IPS-15b (cell line): Measurements from ENCODE around the gene TSPAN33.
A peak's percentile ranks its signal among the peaks of the same experiment; 100 is the strongest.
"Not testable (repeated sequence)": the region's sequence is repeated elsewhere in the genome, so short reads cannot be mapped to it uniquely, and the experiment has no call there.

Experiments used
- H3K27me3 ChIP-seq: one replicate; pipeline ENCODE4 v1.6.1; 2013; ENCODE audit warnings: low read length; ENCODE audit not compliant: control insufficient read depth, insufficient read depth
- H3K36me3 ChIP-seq: one replicate; pipeline ENCODE4 v1.6.1; 2013; ENCODE audit warnings: low read length; ENCODE audit not compliant: control insufficient read depth, insufficient read depth
- H3K4me1 ChIP-seq: one replicate; pipeline ENCODE4 v1.6.1; 2013; ENCODE audit warnings: mild to moderate bottlenecking, low read length; ENCODE audit not compliant: control insufficient read depth, insufficient read depth
- H3K4me3 ChIP-seq: one replicate; pipeline ENCODE4 v1.5.1; 2013; ENCODE audit warnings: low read depth, low read length
- H3K9ac ChIP-seq: one replicate; pipeline ENCODE4 v1.6.1; 2013; ENCODE audit warnings: low read depth, mild to moderate bottlenecking, low read length
- H3K9me3 ChIP-seq: one replicate; pipeline ENCODE4 v1.6.1; 2013; ENCODE audit warnings: mild to moderate bottlenecking, low read length; ENCODE audit not compliant: control insufficient read depth, insufficient read depth

Gene TSPAN33

GRCh38 chr7:129163875-129164544 is 19.5 kb downstream of the TSPAN33 start:
- H3K9ac ChIP-seq: no peak overlapping the region
- no peaks in the 10 kb centered on the region for H3K9me3 ChIP-seq
- peaks cover 5% of the 10 kb centered on the region for H3K36me3 ChIP-seq
- peaks cover 8% of the 10 kb centered on the region for H3K4me1 ChIP-seq
- no peaks in the 10 kb centered on the region for H3K27me3 ChIP-seq
- H3K4me3 ChIP-seq: no peak overlapping the region

GRCh38 chr7:129166745-129167144 is 22.2 kb downstream of the TSPAN33 start:
- H3K9me3 ChIP-seq: no peaks in the 10 kb centered on the region
- H3K27me3 ChIP-seq: no peaks in the 10 kb centered on the region
- peaks cover 5% of the 10 kb centered on the region for H3K36me3 ChIP-seq
- peaks cover 11% of the 10 kb centered on the region for H3K4me1 ChIP-seq
- H3K9ac ChIP-seq: no peak overlapping the region
- no peak overlapping the region for H3K4me3 ChIP-seq

- Histone ChIP-seq H3K4me3 (peak overlapping the region; percentile 64), H3K9ac (no peak overlapping the region), H3K9me3 (no peaks in the 10 kb centered on the region), H3K36me3 (no peaks in the 10 kb centered on the region), H3K4me1 (peaks cover 11% of the 10 kb centered on the region), H3K27me3 (no peaks in the 10 kb centered on the region)
Measured at GRCh38 chr7:129167817-129168216, 23.3 kb downstream of the TSPAN33 start.

GRCh38 chr7:129168231-129169021 is 23.9 kb downstream of the TSPAN33 start:
- H3K27me3 ChIP-seq: no peaks in the 10 kb centered on the region
- no peaks in the 10 kb centered on the region for H3K36me3 ChIP-seq
- H3K4me1 ChIP-seq: peaks cover 11% of the 10 kb centered on the region
- no peaks in the 10 kb centered on the region for H3K9me3 ChIP-seq
- H3K4me3 ChIP-seq: peak overlapping the region; percentile 64
- peak overlapping the region; percentile 37 for H3K9ac ChIP-seq

- peak overlapping the region; percentile 64 for H3K4me3 ChIP-seq
- H3K4me1 ChIP-seq: peaks cover 11% of the 10 kb centered on the region
- peak overlapping the region; percentile 90 for H3K9ac ChIP-seq
- H3K9me3 ChIP-seq: no peaks in the 10 kb centered on the region
- H3K36me3 ChIP-seq: no peaks in the 10 kb centered on the region
- no peaks in the 10 kb centered on the region for H3K27me3 ChIP-seq
Measured at GRCh38 chr7:129169171-129169671, 24.7 kb downstream of the TSPAN33 start.

- H3K27me3 ChIP-seq: no peaks in the 10 kb centered on the region
- peak overlapping the region; percentile 64 for H3K4me3 ChIP-seq
- no peaks in the 10 kb centered on the region for H3K36me3 ChIP-seq
- H3K9me3 ChIP-seq: no peaks in the 10 kb centered on the region
- peaks cover 11% of the 10 kb centered on the region for H3K4me1 ChIP-seq
- peak overlapping the region; percentile 90 for H3K9ac ChIP-seq
Measured at GRCh38 chr7:129169686-129170440, 25.4 kb downstream of the TSPAN33 start.

GRCh38 chr7:129170441-129171021 is 26.0 kb downstream of the TSPAN33 start:
- Histone ChIP-seq H3K4me3 (no peak overlapping the region), H3K27me3 (no peaks in the 10 kb centered on the region), H3K9me3 (no peaks in the 10 kb centered on the region), H3K4me1 (peaks cover 11% of the 10 kb centered on the region), H3K9ac (peak overlapping the region; percentile 5), H3K36me3 (no peaks in the 10 kb centered on the region)

- not testable (repeated sequence) for H3K9me3 ChIP-seq, H3K9ac ChIP-seq, H3K36me3 ChIP-seq, H3K4me1 ChIP-seq, H3K27me3 ChIP-seq, H3K4me3 ChIP-seq
Measured at GRCh38 chr7:129173861-129174260, 29.4 kb downstream of the TSPAN33 start.

- Histone ChIP-seq H3K27me3 (no peaks in the 10 kb centered on the region), H3K9ac (no peak overlapping the region), H3K4me3 (no peak overlapping the region), H3K4me1 (no peaks in the 10 kb centered on the region), H3K36me3 (no peaks in the 10 kb centered on the region), H3K9me3 (no peaks in the 10 kb centered on the region)
Measured at GRCh38 chr7:129176916-129177710, 32.6 kb downstream of the TSPAN33 start.

GRCh38 chr7:129184981-129185670 is 40.6 kb downstream of the TSPAN33 start:
- no peaks in the 10 kb centered on the region for H3K36me3 ChIP-seq
- H3K27me3 ChIP-seq: peaks cover 24% of the 10 kb centered on the region
- no peaks in the 10 kb centered on the region for H3K9me3 ChIP-seq
- H3K4me3 ChIP-seq: no peak overlapping the region
- peaks cover 8% of the 10 kb centered on the region for H3K4me1 ChIP-seq
- no peak overlapping the region for H3K9ac ChIP-seq
